Measurements from ENCODE around the gene BCAS1.

DNA sequence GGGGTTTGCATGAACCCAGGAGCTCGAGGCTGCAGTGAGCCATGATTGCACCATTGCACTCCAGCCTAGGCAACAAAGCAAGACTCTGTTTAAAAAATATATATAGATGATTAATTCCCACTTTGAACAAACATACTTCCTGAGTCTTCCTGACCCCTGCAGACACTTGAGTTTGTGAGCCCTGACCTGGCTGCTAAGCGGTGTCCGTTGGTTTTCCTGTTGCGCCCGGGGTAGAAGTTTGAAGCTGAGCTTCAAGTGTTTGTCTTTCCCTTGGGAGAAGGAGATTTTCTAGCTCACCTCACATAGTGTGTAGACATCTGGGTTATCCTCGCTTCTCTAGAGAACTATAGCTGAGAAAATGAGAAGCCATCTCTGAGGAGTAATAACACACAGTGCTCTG lies 11.7 kb upstream of the BCAS1 start:
- TF ChIP-seq, protein P1, sequence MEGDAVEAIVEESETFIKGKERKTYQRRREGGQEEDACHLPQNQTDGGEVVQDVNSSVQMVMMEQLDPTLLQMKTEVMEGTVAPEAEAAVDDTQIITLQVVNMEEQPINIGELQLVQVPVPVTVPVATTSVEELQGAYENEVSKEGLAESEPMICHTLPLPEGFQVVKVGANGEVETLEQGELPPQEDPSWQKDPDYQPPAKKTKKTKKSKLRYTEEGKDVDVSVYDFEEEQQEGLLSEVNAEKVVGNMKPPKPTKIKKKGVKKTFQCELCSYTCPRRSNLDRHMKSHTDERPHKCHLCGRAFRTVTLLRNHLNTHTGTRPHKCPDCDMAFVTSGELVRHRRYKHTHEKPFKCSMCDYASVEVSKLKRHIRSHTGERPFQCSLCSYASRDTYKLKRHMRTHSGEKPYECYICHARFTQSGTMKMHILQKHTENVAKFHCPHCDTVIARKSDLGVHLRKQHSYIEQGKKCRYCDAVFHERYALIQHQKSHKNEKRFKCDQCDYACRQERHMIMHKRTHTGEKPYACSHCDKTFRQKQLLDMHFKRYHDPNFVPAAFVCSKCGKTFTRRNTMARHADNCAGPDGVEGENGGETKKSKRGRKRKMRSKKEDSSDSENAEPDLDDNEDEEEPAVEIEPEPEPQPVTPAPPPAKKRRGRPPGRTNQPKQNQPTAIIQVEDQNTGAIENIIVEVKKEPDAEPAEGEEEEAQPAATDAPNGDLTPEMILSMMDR (IDR thresholded peaks at IDR 0.05) = no peak
- no peak for TF ChIP-seq POLR2A (IDR thresholded peaks at IDR 0.05)

All from right lobe of liver (tissue), 4 donors.